GM19438 (cell line): ENCODE measurements around the gene ATP6V0B.

Experiments
- ATAC-seq: cut with Tn5 transposase; IDR thresholded peaks from one replicate; pipeline ENCODE4 v1.9.1; 2021; ENCODE audit warnings: low read depth; ENCODE audit not compliant: unreplicated experiment

ATP6V0B gene

GRCh38 chr1:43968348-43968948 is 6.3 kb upstream of the ATP6V0B start:
- no peak for ATAC-seq

GRCh38 chr1:43969416-43969745 is 5.4 kb upstream of the ATP6V0B start:
- ATAC-seq: no peak

GRCh38 chr1:43969746-43970466 is 4.9 kb upstream of the ATP6V0B start, which contains the start of gene DPH2:
Gene DPH2 (plus strand): TSS chr1:43970010. CDS start chr1:43970176, 166 bp downstream.
- ATAC-seq: peak; percentile 77

- no peak for ATAC-seq
Observed at GRCh38 chr1:43970502-43970901, 4.3 kb upstream of the ATP6V0B start.

- ATAC-seq: no peak
Observed at GRCh38 chr1:43970911-43971310, 3.8 kb upstream of the ATP6V0B start.

GRCh38 chr1:43971336-43971980 is 3.3 kb upstream of the ATP6V0B start:
- no peak for ATAC-seq

- ATAC-seq: no peak
Observed at GRCh38 chr1:43973981-43974442, 748 bp upstream of the ATP6V0B start.

- no peak for ATAC-seq
Observed at GRCh38 chr1:43975249-43975961, 645 bp downstream of the ATP6V0B start.

- ATAC-seq: no peak
Observed at GRCh38 chr1:43976045-43976444, 1.3 kb downstream of the ATP6V0B start.

GRCh38 chr1:43976890-43977289 is 2.1 kb downstream of the ATP6V0B start:
- ATAC-seq: no peak

- no peak for ATAC-seq
Observed at GRCh38 chr1:43977376-43978263, 2.9 kb downstream of the ATP6V0B start.

GRCh38 chr1:43978264-43978550 is 3.4 kb downstream of the ATP6V0B start:
- no peak for ATAC-seq

GRCh38 chr1:43978551-43979260 is 3.9 kb downstream of the ATP6V0B start, which contains the start of gene B4GALT2:
Gene B4GALT2 (plus strand): TSS chr1:43979210. CDS start chr1:43981161, 1,951 bp downstream.
- ATAC-seq: no peak

- ATAC-seq: no peak
Observed at GRCh38 chr1:43979261-43979527, 4.4 kb downstream of the ATP6V0B start.

- no peak for ATAC-seq
Observed at GRCh38 chr1:43979528-43980254, 4.9 kb downstream of the ATP6V0B start.

GRCh38 chr1:43980255-43981134 is 5.7 kb downstream of the ATP6V0B start:
- no peak for ATAC-seq

GRCh38 chr1:43981135-43981491 is 6.4 kb downstream of the ATP6V0B start:
- no peak for ATAC-seq

GRCh38 chr1:43981636-43982035 is 6.9 kb downstream of the ATP6V0B start:
- ATAC-seq: no peak
